ENCODE results near the gene SLC41A2.
"Not testable (repeated sequence)": the region's sequence is repeated elsewhere in the genome, so short reads cannot be mapped to it uniquely, and the experiment has no call there.

SLC41A2 gene

GRCh38 chr12:104958001-104958804 lies at the start of gene SLC41A2:
SLC41A2 (minus strand) TSS chr12:104958290; CDS start chr12:104928527, 29,763 bp downstream.
- peak; percentile 70 for DNase-seq

GRCh38 chr12:105001476-105001875 lies 43.4 kb upstream of the SLC41A2 start:
- DNase-seq, result no peak

- no peak for DNase-seq
Measured at GRCh38 chr12:104999347-104999685, 41.2 kb upstream of the SLC41A2 start.

GRCh38 chr12:104998423-104999346 lies 40.6 kb upstream of the SLC41A2 start:
- DNase-seq, result peak; percentile 97

- DNase-seq, result no peak
Measured at GRCh38 chr12:104997541-104997940, 39.5 kb upstream of the SLC41A2 start.

- no peak for DNase-seq
Measured at GRCh38 chr12:104994336-104994735, 36.2 kb upstream of the SLC41A2 start.

- DNase-seq, result peak; percentile 11
Measured at GRCh38 chr12:104991565-104992128, 33.6 kb upstream of the SLC41A2 start.

- DNase-seq, result no peak
Measured at GRCh38 chr12:104990950-104991349, 32.9 kb upstream of the SLC41A2 start.

- peak; percentile 96 for DNase-seq
Measured at GRCh38 chr12:104986022-104986941, 28.2 kb upstream of the SLC41A2 start, which contains the start of gene NOPCHAP1. NOPCHAP1 (plus strand) TSS chr12:104986316; CDS start chr12:104986353, 37 bp downstream.

- no peak for DNase-seq
Measured at GRCh38 chr12:104985206-104985605, 27.1 kb upstream of the SLC41A2 start.

- DNase-seq, result not testable (repeated sequence)
Measured at GRCh38 chr12:104977688-104978087, 19.6 kb upstream of the SLC41A2 start.

GRCh38 chr12:104976703-104977102 lies 18.6 kb upstream of the SLC41A2 start:
- DNase-seq, result no peak

GRCh38 chr12:104975587-104976343 lies 17.7 kb upstream of the SLC41A2 start:
- no peak for DNase-seq

- DNase-seq, result no peak
Measured at GRCh38 chr12:104974626-104975290, 16.7 kb upstream of the SLC41A2 start.

- no peak for DNase-seq
Measured at GRCh38 chr12:104973250-104973649, 15.2 kb upstream of the SLC41A2 start.

GRCh38 chr12:104971306-104971705 lies 13.2 kb upstream of the SLC41A2 start:
- DNase-seq, result no peak

GRCh38 chr12:104969343-104969742 lies 11.3 kb upstream of the SLC41A2 start:
- no peak for DNase-seq

GRCh38 chr12:104966677-104967076 lies 8.6 kb upstream of the SLC41A2 start:
- DNase-seq, result no peak

GRCh38 chr12:104964856-104965205 lies 6.7 kb upstream of the SLC41A2 start:
- no peak for DNase-seq

- no peak for DNase-seq
Measured at GRCh38 chr12:104964167-104964855, 6.2 kb upstream of the SLC41A2 start.
